A673 (cell line): ENCODE data around the gene GNG12. TPM values are rescaled to one million over a fixed set of nuclear protein-coding genes. Genes with fewer than 3 reads are reported as not detected.

Experiments used
- BruUV-seq: library from RNA; stranded (reverse); fragments of 400-500 nt; replicated peaks from 2 replicates; lab custom pipeline; 2021; lab: Mats Ljungman, UMichigan
- CTCF ChIA-PET: fragments of 300-600 bp; sonication (Branson Sonifier 250); formaldehyde crosslinking; loops from one replicate; lab custom pipeline; 2022; ENCODE audit warnings: antibody characterized with exemption; lab: Charles Lee
- POLR2A ChIA-PET: fragments of 300-600 bp; sonication (Branson Sonifier 250); formaldehyde crosslinking; loops from one replicate; lab custom pipeline; 2022; ENCODE audit warnings: antibody characterized with exemption; ENCODE audit not compliant: low non-redundant PET; lab: Charles Lee
- DNase-seq: peaks from one replicate; pipeline ENCODE4 v3.0.0-alpha.2; 2015; ENCODE audit warnings: low spot score
- H3K27ac ChIP-seq: fragments of 200-600 bp; sonication (generic); 2 replicates; pipeline ENCODE4 v1.5.1; 2016; ENCODE audit warnings: mixed run types, low read depth, mild to moderate bottlenecking, mixed read lengths, antibody characterized with exemption, low read length; ENCODE audit not compliant: poor library complexity, severe bottlenecking
- H3K27me3 ChIP-seq: fragments of 200-600 bp; sonication (generic); replicated peaks from 2 replicates; pipeline ENCODE4 v1.6.1; 2017; ENCODE audit warnings: mixed run types, low read depth, mild to moderate bottlenecking, mixed read lengths, antibody characterized with exemption, low read length; ENCODE audit not compliant: insufficient read depth, poor library complexity
- H3K36me3 ChIP-seq: fragments of 200-600 bp; sonication (generic); 2 replicates; pipeline ENCODE4 v1.6.1; 2016; ENCODE audit warnings: mixed run types, mild to moderate bottlenecking, mixed read lengths, antibody characterized with exemption, low read length; ENCODE audit not compliant: insufficient read depth, poor library complexity, severe bottlenecking
- H3K4me1 ChIP-seq: fragments of 200-600 bp; sonication (generic); 2 replicates; pipeline ENCODE4 v1.6.1; 2017; ENCODE audit warnings: mixed run types, mild to moderate bottlenecking, mixed read lengths, antibody characterized with exemption, low read length; ENCODE audit not compliant: insufficient read depth, poor library complexity, severe bottlenecking
- H3K4me3 ChIP-seq: fragments of 200-600 bp; sonication (generic); 2 replicates; pipeline ENCODE4 v1.5.1; 2016; ENCODE audit warnings: low read depth, mixed run types, mild to moderate bottlenecking, mixed read lengths, low read length; ENCODE audit not compliant: poor library complexity, severe bottlenecking
- H3K9me3 ChIP-seq: fragments of 200-600 bp; sonication (generic); 2 replicates; pipeline ENCODE4 v1.6.1; 2016; ENCODE audit warnings: mixed run types, low read depth, mild to moderate bottlenecking, mixed read lengths, antibody characterized with exemption, low read length; ENCODE audit not compliant: poor library complexity, severe bottlenecking
- CTCF ChIP-seq: fragments of 300-800, 200-600 bp; sonication (generic); conservative IDR thresholded peaks from 2 replicates; pipeline ENCODE4 v1.5.1; 2017; ENCODE audit warnings: low read depth, mild to moderate bottlenecking, antibody characterized with exemption, low read length, moderate library complexity, mixed read lengths
- EZH2 ChIP-seq: fragments of 200-600 bp; sonication (generic); IDR thresholded peaks from 2 replicates; pipeline ENCODE4 v1.6.1; 2017; ENCODE audit warnings: borderline replicate concordance, low read depth, mild to moderate bottlenecking, mixed read lengths, antibody characterized with exemption, low read length; ENCODE audit not compliant: poor library complexity, severe bottlenecking
- intact Hi-C: fragments of 100-400 bp; cut with micrococcal nuclease; formaldehyde crosslinking; loops from one replicate; pipeline ENCODE4 v1.10.0; 2022; ENCODE audit not compliant: unreplicated experiment
- total RNA-seq: library from RNA; stranded (reverse); gene quantifications from 2 replicates; pipeline ENCODE4 v1.2.3, GENCODE V29; 2021

GNG12 gene
- total RNA-seq, 1 experiment from 2014 or later, result 54.8 TPM

- CTCF ChIA-PET, result no interaction called here
- H3K27ac ChIP-seq, result no peak overlapping the region
- H3K9me3 ChIP-seq, result no peaks in the 10 kb centered on the region
- H3K4me1 ChIP-seq, result peaks cover 68% of the 10 kb centered on the region
- H3K4me3 ChIP-seq, result no peak overlapping the region
- no peak for TF ChIP-seq CTCF
- TF ChIP-seq EZH2, result no peak
- no peak for DNase-seq
- H3K36me3 ChIP-seq, result no peaks in the 10 kb centered on the region
- H3K27me3 ChIP-seq, result no peaks in the 10 kb centered on the region
- POLR2A ChIA-PET, result no interaction called here
- intact Hi-C loops, result no loop called here
- no TSS peak for BruUV-seq
Observed at GRCh38 chr1:67734323-67734690, 99.0 kb downstream of the GNG12 start.

GRCh38 chr1:67733681-67734322, 99.5 kb downstream of the GNG12 start:
- Histone ChIP-seq H3K27me3 (no peaks in the 10 kb centered on the region), H3K36me3 (no peaks in the 10 kb centered on the region), H3K9me3 (no peaks in the 10 kb centered on the region), H3K4me3 (no peak overlapping the region), H3K27ac (no peak overlapping the region), H3K4me1 (peaks cover 68% of the 10 kb centered on the region)
- intact Hi-C loops, result no loop called here
- ChIA-PET POLR2A (no interaction called here), CTCF (no interaction called here)
- no peak for DNase-seq
- no TSS peak for BruUV-seq
- TF ChIP-seq EZH2 (no peak), CTCF (no peak)

GRCh38 chr1:67732750-67733151, 100.5 kb downstream of the GNG12 start:
- no peak for TF ChIP-seq CTCF
- TF ChIP-seq EZH2, result no peak
- Histone ChIP-seq H3K36me3 (no peaks in the 10 kb centered on the region), H3K27ac (no peak overlapping the region), H3K4me3 (no peak overlapping the region), H3K4me1 (peaks cover 60% of the 10 kb centered on the region), H3K27me3 (no peaks in the 10 kb centered on the region), H3K9me3 (no peaks in the 10 kb centered on the region)
- no TSS peak for BruUV-seq
- ChIA-PET CTCF (no interaction called here), POLR2A (no interaction called here)
- intact Hi-C loops, result no loop called here
- DNase-seq, result peak; percentile 30
